Activated T-cell treated with anti-CD3 and anti-CD28 coated beads, Interleukin-2, amount 50 U/mL, for 4 hours (primary cell): ENCODE results near the gene ATF1. TPM values are rescaled to one million over a fixed set of nuclear protein-coding genes. Genes with fewer than 3 reads are reported as not detected.
A peak's percentile ranks its signal among the peaks of the same experiment; 100 is the strongest.

ENCODE experiments used
- ATAC-seq, 2 donors: fragments of 200-7000 bp; cut with Tn5 transposase; one replicate each; pipeline ENCODE4 v1.10.0; 2021
- DNase-seq: peaks from one replicate; pipeline ENCODE4 v3.0.0-alpha.2; 2020
- H3K27me3 Mint-ChIP-seq: one replicate; pipeline ENCODE4 v1.8.0; 2021; ENCODE audit warnings: low read depth, mixed read lengths
- H3K36me3 Mint-ChIP-seq: one replicate; pipeline ENCODE4 v1.8.0; 2022; ENCODE audit warnings: mixed read lengths; ENCODE audit not compliant: insufficient read depth
- H3K4me1 Mint-ChIP-seq: one replicate; pipeline ENCODE4 v1.8.0; 2021; ENCODE audit warnings: low read depth, mixed read lengths
- H3K4me3 Mint-ChIP-seq: one replicate; pipeline ENCODE4 v1.8.0; 2021; ENCODE audit warnings: mild to moderate bottlenecking, moderate library complexity, mixed read lengths
- H3K9me3 Mint-ChIP-seq: one replicate; pipeline ENCODE4 v1.8.0; 2021; ENCODE audit warnings: mixed read lengths
- total RNA-seq, 3 donors: library from RNA; stranded (reverse); gene quantifications; one replicate each; pipeline ENCODE4 v1.2.1, GENCODE V29; 2021

The ATF1 gene
- total RNA-seq, 3 donors from 2014 or later = 55.5 to 72.6 (median 60.8) TPM

GRCh38 chr12:50772470-50772869 lies 8.6 kb downstream of the ATF1 start:
- no peak overlapping the region for H3K4me3 Mint-ChIP-seq
- H3K36me3 Mint-ChIP-seq = peaks cover 12% of the 10 kb centered on the region
- ATAC-seq (no peak), DNase-seq (no peak)
- H3K4me1 Mint-ChIP-seq = peaks cover 24% of the 10 kb centered on the region
- no peaks in the 10 kb centered on the region for H3K27me3 Mint-ChIP-seq
- no peaks in the 10 kb centered on the region for H3K9me3 Mint-ChIP-seq

- no peak for ATAC-seq
- H3K9me3 Mint-ChIP-seq = no peaks in the 10 kb centered on the region
- H3K4me3 Mint-ChIP-seq = no peak overlapping the region
- H3K4me1 Mint-ChIP-seq = peaks cover 25% of the 10 kb centered on the region
- peaks cover 12% of the 10 kb centered on the region for H3K36me3 Mint-ChIP-seq
- no peak for DNase-seq
- no peaks in the 10 kb centered on the region for H3K27me3 Mint-ChIP-seq
These were observed 9.0 kb downstream of the ATF1 start for GRCh38 chr12:50772877-50773276.

GRCh38 chr12:50775251-50775650 lies 11.3 kb downstream of the ATF1 start:
- no peak for ATAC-seq
- no peak for DNase-seq
- H3K36me3 Mint-ChIP-seq = peaks cover 20% of the 10 kb centered on the region
- H3K9me3 Mint-ChIP-seq = no peaks in the 10 kb centered on the region
- peaks cover 31% of the 10 kb centered on the region for H3K4me1 Mint-ChIP-seq
- no peak overlapping the region for H3K4me3 Mint-ChIP-seq
- no peaks in the 10 kb centered on the region for H3K27me3 Mint-ChIP-seq

- no peaks in the 10 kb centered on the region for H3K27me3 Mint-ChIP-seq
- H3K4me1 Mint-ChIP-seq = peaks cover 31% of the 10 kb centered on the region
- H3K36me3 Mint-ChIP-seq = peaks cover 20% of the 10 kb centered on the region
- no peaks in the 10 kb centered on the region for H3K9me3 Mint-ChIP-seq
- H3K4me3 Mint-ChIP-seq = no peak overlapping the region
- DNase-seq = no peak
- ATAC-seq = no peak
These were observed 13.1 kb downstream of the ATF1 start for GRCh38 chr12:50776749-50777728.

- ATAC-seq = no peak
- H3K4me1 Mint-ChIP-seq = peaks cover 28% of the 10 kb centered on the region
- no peak overlapping the region for H3K4me3 Mint-ChIP-seq
- H3K27me3 Mint-ChIP-seq = no peaks in the 10 kb centered on the region
- no peaks in the 10 kb centered on the region for H3K9me3 Mint-ChIP-seq
- DNase-seq = no peak
- H3K36me3 Mint-ChIP-seq = peaks cover 13% of the 10 kb centered on the region
These were observed 15.0 kb downstream of the ATF1 start for GRCh38 chr12:50778663-50779590.

- Mint-ChIP-seq H3K4me1 (peaks cover 31% of the 10 kb centered on the region), H3K9me3 (no peaks in the 10 kb centered on the region), H3K27me3 (no peaks in the 10 kb centered on the region), H3K36me3 (peaks cover 15% of the 10 kb centered on the region), H3K4me3 (no peak overlapping the region)
- ATAC-seq (no peak), DNase-seq (no peak)
These were observed 16.1 kb downstream of the ATF1 start for GRCh38 chr12:50780013-50780412.

GRCh38 chr12:50784501-50784900 lies 20.6 kb downstream of the ATF1 start:
- Mint-ChIP-seq H3K9me3 (peaks cover 5% of the 10 kb centered on the region), H3K4me3 (no peak overlapping the region), H3K36me3 (peaks cover 34% of the 10 kb centered on the region), H3K27me3 (no peaks in the 10 kb centered on the region), H3K4me1 (peaks cover 13% of the 10 kb centered on the region)
- no peak for DNase-seq
- ATAC-seq = peak in 1 of 2 donors; percentile 43

- ATAC-seq = no peak
- Mint-ChIP-seq H3K9me3 (peaks cover 5% of the 10 kb centered on the region), H3K4me3 (no peak overlapping the region), H3K27me3 (no peaks in the 10 kb centered on the region), H3K4me1 (peaks cover 13% of the 10 kb centered on the region), H3K36me3 (peaks cover 34% of the 10 kb centered on the region)
- no peak for DNase-seq
These were observed 21.6 kb downstream of the ATF1 start for GRCh38 chr12:50785406-50786001.

- ATAC-seq (no peak), DNase-seq (no peak)
- Mint-ChIP-seq H3K9me3 (peaks cover 5% of the 10 kb centered on the region), H3K4me3 (no peak overlapping the region), H3K4me1 (peaks cover 19% of the 10 kb centered on the region), H3K36me3 (peaks cover 42% of the 10 kb centered on the region), H3K27me3 (no peaks in the 10 kb centered on the region)
These were observed 22.8 kb downstream of the ATF1 start for GRCh38 chr12:50786498-50787231.

- DNase-seq = no peak
- Mint-ChIP-seq H3K36me3 (peaks cover 43% of the 10 kb centered on the region), H3K27me3 (no peaks in the 10 kb centered on the region), H3K9me3 (peaks cover 5% of the 10 kb centered on the region), H3K4me3 (no peak overlapping the region), H3K4me1 (peaks cover 23% of the 10 kb centered on the region)
- ATAC-seq = no peak
These were observed 23.7 kb downstream of the ATF1 start for GRCh38 chr12:50787618-50788017.

- DNase-seq (no peak), ATAC-seq (no peak)
- Mint-ChIP-seq H3K27me3 (no peaks in the 10 kb centered on the region), H3K36me3 (peaks cover 43% of the 10 kb centered on the region), H3K4me1 (peaks cover 23% of the 10 kb centered on the region), H3K4me3 (no peak overlapping the region), H3K9me3 (peaks cover 5% of the 10 kb centered on the region)
These were observed 24.7 kb downstream of the ATF1 start for GRCh38 chr12:50788561-50788960.

GRCh38 chr12:50790081-50790480 lies 26.2 kb downstream of the ATF1 start:
- peaks cover 16% of the 10 kb centered on the region for H3K4me1 Mint-ChIP-seq
- no peaks in the 10 kb centered on the region for H3K27me3 Mint-ChIP-seq
- H3K9me3 Mint-ChIP-seq = peaks cover 5% of the 10 kb centered on the region
- DNase-seq (no peak), ATAC-seq (no peak)
- peaks cover 41% of the 10 kb centered on the region for H3K36me3 Mint-ChIP-seq
- H3K4me3 Mint-ChIP-seq = no peak overlapping the region

GRCh38 chr12:50799908-50800307 lies 36.0 kb downstream of the ATF1 start:
- no peaks in the 10 kb centered on the region for H3K4me1 Mint-ChIP-seq
- ATAC-seq = no peak
- DNase-seq = no peak
- H3K4me3 Mint-ChIP-seq = no peak overlapping the region
- peaks cover 46% of the 10 kb centered on the region for H3K36me3 Mint-ChIP-seq
- H3K9me3 Mint-ChIP-seq = peaks cover 9% of the 10 kb centered on the region
- H3K27me3 Mint-ChIP-seq = no peaks in the 10 kb centered on the region
